Neural progenitor cell (in vitro differentiated cells): ENCODE data around the gene TANC2. TPM values are rescaled to one million over a fixed set of nuclear protein-coding genes. Genes with fewer than 3 reads are reported as not detected.
"Not testable (repeated sequence)": the region's sequence is repeated elsewhere in the genome, so short reads cannot be mapped to it uniquely, and the experiment has no call there.

Experiments used
- DNase-seq: peaks from one replicate; pipeline ENCODE4 v3.0.0-alpha.2; 2016; ENCODE audit warnings: low spot score
- H2AFZ ChIP-seq: fragments of 200-600 bp; sonication (generic); replicated peaks from 2 replicates; pipeline ENCODE4 v1.6.1; 2016; ENCODE audit warnings: antibody characterized with exemption
- H3F3A ChIP-seq: fragments of 200-600 bp; sonication (generic); 2 replicates; pipeline ENCODE4 v1.6.1; 2016; ENCODE audit warnings: antibody characterized with exemption, low read depth
- H3K27ac ChIP-seq: fragments of 200-600 bp; sonication (generic); 2 replicates; pipeline ENCODE4 v1.5.1; 2016; ENCODE audit warnings: mild to moderate bottlenecking
- H3K27me3 ChIP-seq: fragments of 200-600 bp; sonication (generic); 2 replicates; pipeline ENCODE4 v1.6.1; 2016; ENCODE audit warnings: mild to moderate bottlenecking, moderate library complexity
- H3K36me3 ChIP-seq: fragments of 200-600 bp; sonication (generic); 2 replicates; pipeline ENCODE4 v1.5.1; 2016
- H3K4me1 ChIP-seq: fragments of 200-600 bp; sonication (generic); 2 replicates; pipeline ENCODE4 v1.6.1; 2016; ENCODE audit warnings: mixed run types
- H3K4me2 ChIP-seq: fragments of 200-600 bp; sonication (generic); 2 replicates; pipeline ENCODE4 v1.6.1; 2016
- H3K4me3 ChIP-seq: fragments of 200-600 bp; sonication (generic); 2 replicates; pipeline ENCODE4 v1.5.1; 2016
- H3K79me2 ChIP-seq: fragments of 200-600 bp; sonication (generic); 2 replicates; pipeline ENCODE4 v1.6.1; 2016; ENCODE audit warnings: low read depth
- H3K9ac ChIP-seq: fragments of 200-600 bp; sonication (generic); 2 replicates; pipeline ENCODE4 v1.6.1; 2016
- H3K9me3 ChIP-seq: fragments of 200-600 bp; sonication (generic); 2 replicates; pipeline ENCODE4 v1.5.1; 2016; ENCODE audit warnings: low read depth
- H4K20me1 ChIP-seq: fragments of 200-600 bp; sonication (generic); 2 replicates; pipeline ENCODE4 v1.6.1; 2016; ENCODE audit warnings: low read depth
- H3K27ac Mint-ChIP-seq: 3 replicates; pipeline ENCODE4 v1.8.0; 2021; ENCODE audit warnings: mixed read lengths
- H3K27me3 Mint-ChIP-seq: 2 replicates; pipeline ENCODE4 v1.8.0; 2022; ENCODE audit warnings: low read depth, mild to moderate bottlenecking, inconsistent platforms, moderate library complexity, mixed read lengths; ENCODE audit not compliant: insufficient read depth
- H3K36me3 Mint-ChIP-seq: 3 replicates; pipeline ENCODE4 v1.8.0; 2021; ENCODE audit warnings: mixed read lengths
- H3K4me1 Mint-ChIP-seq: 3 replicates; pipeline ENCODE4 v1.8.0; 2021; ENCODE audit warnings: mixed read lengths
- H3K4me3 Mint-ChIP-seq: 3 replicates; pipeline ENCODE4 v1.8.0; 2021; ENCODE audit warnings: mild to moderate bottlenecking, moderate library complexity, mixed read lengths
- H3K9me3 Mint-ChIP-seq: 3 replicates; pipeline ENCODE4 v1.8.0; 2020; ENCODE audit warnings: mixed read lengths
- CTCF ChIP-seq: fragments of 200-600 bp; sonication (generic); IDR thresholded peaks from 2 replicates; pipeline ENCODE4 v1.5.1; 2017; ENCODE audit warnings: antibody characterized with exemption, mild to moderate bottlenecking
- EZH2 ChIP-seq: fragments of 200-600 bp; sonication (generic); IDR thresholded peaks from 2 replicates; pipeline ENCODE4 v1.6.1; 2017; ENCODE audit warnings: antibody characterized with exemption, mild to moderate bottlenecking, moderate library complexity
- EZH2phosphoT487 ChIP-seq: fragments of 200-600 bp; sonication (generic); IDR thresholded peaks from 2 replicates; pipeline ENCODE4 v1.6.1; 2017; ENCODE audit warnings: antibody characterized with exemption
- total RNA-seq: library from RNA; depleted of rRNA; stranded (reverse); fragments of >200 nt; gene quantifications from 2 replicates; pipeline ENCODE4 v1.2.3, GENCODE V29; 2015; ENCODE audit warnings: low replicate concordance

TANC2 gene
- total RNA-seq, 1 donor from 2014 or later = 8.3 TPM

GRCh38 chr17:62974788-62975187 is 8.8 kb downstream of the TANC2 start:
- H3K4me3 Mint-ChIP-seq = no peak overlapping the region
- H4K20me1 ChIP-seq = no peaks in the 10 kb centered on the region
- H3K4me1 ChIP-seq = peaks cover 16% of the 10 kb centered on the region
- TF ChIP-seq EZH2phosphoT487 (no peak), CTCF (no peak), EZH2 (no peak)
- H3K4me2 ChIP-seq = no peak overlapping the region
- H3K27ac Mint-ChIP-seq = no peak overlapping the region
- H3K36me3 ChIP-seq = no peaks in the 10 kb centered on the region
- H3K27me3 ChIP-seq = no peaks in the 10 kb centered on the region
- no peak for DNase-seq
- peaks cover 8% of the 10 kb centered on the region for H3K79me2 ChIP-seq
- no peaks in the 10 kb centered on the region for H3K27me3 Mint-ChIP-seq
- H3K27ac ChIP-seq = no peak overlapping the region
- no peaks in the 10 kb centered on the region for H3K36me3 Mint-ChIP-seq
- H3K4me3 ChIP-seq = no peak overlapping the region
- peaks cover 14% of the 10 kb centered on the region for H3K9me3 Mint-ChIP-seq
- H3F3A ChIP-seq = no peaks in the 10 kb centered on the region
- H3K4me1 Mint-ChIP-seq = no peaks in the 10 kb centered on the region
- no peak overlapping the region for H3K9ac ChIP-seq
- H3K9me3 ChIP-seq = peaks cover 7% of the 10 kb centered on the region
- H2AFZ ChIP-seq = no peak overlapping the region

- Histone ChIP-seq H3K79me2 (peaks cover 7% of the 10 kb centered on the region), H3K4me3 (no peak overlapping the region), H3K9ac (no peak overlapping the region), H3K4me1 (peaks cover 16% of the 10 kb centered on the region), H3K4me2 (no peak overlapping the region), H3K36me3 (no peaks in the 10 kb centered on the region), H2AFZ (no peak overlapping the region), H3K9me3 (peaks cover 7% of the 10 kb centered on the region), H3K27me3 (no peaks in the 10 kb centered on the region), H3K27ac (no peak overlapping the region), H4K20me1 (no peaks in the 10 kb centered on the region), H3F3A (no peaks in the 10 kb centered on the region)
- no peak for DNase-seq
- no peak overlapping the region for H3K4me3 Mint-ChIP-seq
- H3K27ac Mint-ChIP-seq = no peak overlapping the region
- no peaks in the 10 kb centered on the region for H3K4me1 Mint-ChIP-seq
- TF ChIP-seq EZH2phosphoT487 (no peak), EZH2 (no peak), CTCF (no peak)
- H3K9me3 Mint-ChIP-seq = peaks cover 14% of the 10 kb centered on the region
- H3K36me3 Mint-ChIP-seq = no peaks in the 10 kb centered on the region
- H3K27me3 Mint-ChIP-seq = no peaks in the 10 kb centered on the region
Observed at GRCh38 chr17:62975206-62975605, 9.2 kb downstream of the TANC2 start.

GRCh38 chr17:62976643-62977231 is 10.7 kb downstream of the TANC2 start:
- peaks cover 14% of the 10 kb centered on the region for H3K9me3 Mint-ChIP-seq
- H3K27me3 ChIP-seq, H3K36me3 ChIP-seq, H3K9me3 ChIP-seq, H3K27ac ChIP-seq, H3K36me3 Mint-ChIP-seq, H3K9ac ChIP-seq, H3F3A ChIP-seq, H3K4me3 Mint-ChIP-seq, H3K27ac Mint-ChIP-seq, H3K4me3 ChIP-seq, H3K27me3 Mint-ChIP-seq, H3K79me2 ChIP-seq, H4K20me1 ChIP-seq, H3K4me1 Mint-ChIP-seq, H2AFZ ChIP-seq: not testable (repeated sequence)
- DNase-seq = peak; percentile 58
- H3K4me1 ChIP-seq = peaks cover 16% of the 10 kb centered on the region
- H3K4me2 ChIP-seq = peak overlapping the region; percentile 29

DNA sequence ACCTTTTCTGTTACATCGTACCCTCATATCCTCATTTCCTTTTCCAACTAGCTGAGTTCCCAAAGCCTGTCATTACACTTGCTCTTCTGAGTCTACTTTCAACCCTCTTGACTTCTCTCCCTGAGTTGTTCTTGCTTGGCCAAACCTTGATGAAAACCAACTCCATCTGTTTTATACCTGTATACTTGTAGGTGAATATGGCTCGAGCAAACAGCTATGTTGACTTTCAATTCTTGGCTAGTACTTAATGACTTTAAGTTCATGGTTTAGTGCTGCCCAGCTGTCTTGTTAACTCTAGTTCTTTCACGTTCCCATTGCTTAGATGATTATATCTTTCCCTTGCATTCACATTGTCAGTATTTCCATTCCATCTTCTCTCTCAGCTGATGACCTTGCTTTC is 14.8 kb downstream of the TANC2 start:
- Mint-ChIP-seq H3K27me3 (no peaks in the 10 kb centered on the region), H3K36me3 (peaks cover 11% of the 10 kb centered on the region), H3K9me3 (peaks cover 29% of the 10 kb centered on the region), H3K4me3 (no peak overlapping the region), H3K4me1 (no peaks in the 10 kb centered on the region), H3K27ac (no peak overlapping the region)
- Histone ChIP-seq H3F3A (no peaks in the 10 kb centered on the region), H3K27me3 (no peaks in the 10 kb centered on the region), H3K79me2 (no peaks in the 10 kb centered on the region), H3K4me1 (peaks cover 15% of the 10 kb centered on the region), H4K20me1 (no peaks in the 10 kb centered on the region), H3K9me3 (peaks cover 6% of the 10 kb centered on the region), H2AFZ (no peak overlapping the region), H3K9ac (no peak overlapping the region), H3K4me2 (no peak overlapping the region), H3K36me3 (no peaks in the 10 kb centered on the region), H3K27ac (no peak overlapping the region), H3K4me3 (no peak overlapping the region)
- no peak for DNase-seq
- TF ChIP-seq EZH2phosphoT487 (no peak), CTCF (no peak), EZH2 (no peak)
